Measurements from ENCODE around the gene RAMACL.
A peak's percentile ranks its signal among the peaks of the same experiment; 100 is the strongest.
"Not testable (repeated sequence)": the region's sequence is repeated elsewhere in the genome, so short reads cannot be mapped to it uniquely, and the experiment has no call there.

The RAMACL gene

GRCh38 chr6:166554316-166554715, 32.2 kb downstream of the RAMACL start:
- no peak for DNase-seq

DNA sequence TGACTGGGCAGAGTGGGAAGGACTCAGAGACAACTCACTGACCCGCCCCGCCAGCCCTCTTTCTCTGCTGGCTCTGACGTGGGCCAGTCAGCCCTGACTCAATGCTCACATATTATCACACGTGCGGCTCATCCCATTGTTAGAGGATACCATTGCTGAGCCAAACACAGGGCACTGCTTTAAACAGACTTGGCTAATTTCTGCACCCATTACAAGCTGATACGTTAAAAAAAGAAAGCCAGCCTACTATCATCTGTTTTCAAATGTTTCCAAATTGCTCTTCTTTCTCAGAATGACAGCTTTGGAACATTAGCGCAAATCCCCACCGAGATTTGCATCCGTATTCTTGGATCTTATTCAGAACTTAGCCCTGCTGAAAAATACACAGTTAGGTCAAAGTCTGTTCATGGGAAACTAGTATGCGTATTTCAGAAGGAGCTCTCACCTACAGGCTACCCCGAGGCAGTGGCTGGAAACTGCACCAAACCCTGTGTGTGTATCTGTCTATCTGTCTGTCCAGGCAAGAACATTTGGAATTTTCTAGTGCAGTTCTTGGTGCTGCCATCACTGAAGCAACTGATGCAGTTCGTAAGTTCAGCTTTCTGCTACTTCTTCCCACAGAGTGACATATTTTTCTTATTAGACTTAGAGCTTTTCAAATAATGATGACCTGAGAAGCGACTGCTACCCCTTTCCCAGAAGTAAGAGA, 32.8 kb downstream of the RAMACL start:
- DNase-seq, result peak; percentile 81

GRCh38 chr6:166552600-166552999, 33.9 kb downstream of the RAMACL start:
- DNase-seq, result no peak

- DNase-seq, result no peak
Measured at GRCh38 chr6:166551754-166552495, 34.6 kb downstream of the RAMACL start.

DNA sequence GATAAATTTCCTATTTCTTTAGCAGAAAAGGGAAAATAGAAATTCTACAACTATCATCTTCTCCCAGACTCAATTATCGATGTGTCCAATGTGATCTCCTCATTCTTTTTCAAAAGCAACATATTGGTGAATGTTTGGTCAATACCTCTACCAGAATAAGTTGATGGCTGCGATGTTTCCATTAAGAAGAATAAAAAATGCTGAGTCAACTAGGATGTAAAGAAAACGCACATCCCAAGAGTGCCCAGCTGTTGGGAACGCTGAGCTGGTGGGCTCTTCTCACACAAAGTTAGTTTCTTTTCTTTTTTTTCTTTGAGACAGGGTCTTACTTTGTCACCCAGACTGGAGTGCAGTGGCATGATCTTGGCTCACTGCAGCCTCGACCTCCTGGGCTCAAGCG, 39.8 kb downstream of the RAMACL start:
- DNase-seq, result no peak

DNA sequence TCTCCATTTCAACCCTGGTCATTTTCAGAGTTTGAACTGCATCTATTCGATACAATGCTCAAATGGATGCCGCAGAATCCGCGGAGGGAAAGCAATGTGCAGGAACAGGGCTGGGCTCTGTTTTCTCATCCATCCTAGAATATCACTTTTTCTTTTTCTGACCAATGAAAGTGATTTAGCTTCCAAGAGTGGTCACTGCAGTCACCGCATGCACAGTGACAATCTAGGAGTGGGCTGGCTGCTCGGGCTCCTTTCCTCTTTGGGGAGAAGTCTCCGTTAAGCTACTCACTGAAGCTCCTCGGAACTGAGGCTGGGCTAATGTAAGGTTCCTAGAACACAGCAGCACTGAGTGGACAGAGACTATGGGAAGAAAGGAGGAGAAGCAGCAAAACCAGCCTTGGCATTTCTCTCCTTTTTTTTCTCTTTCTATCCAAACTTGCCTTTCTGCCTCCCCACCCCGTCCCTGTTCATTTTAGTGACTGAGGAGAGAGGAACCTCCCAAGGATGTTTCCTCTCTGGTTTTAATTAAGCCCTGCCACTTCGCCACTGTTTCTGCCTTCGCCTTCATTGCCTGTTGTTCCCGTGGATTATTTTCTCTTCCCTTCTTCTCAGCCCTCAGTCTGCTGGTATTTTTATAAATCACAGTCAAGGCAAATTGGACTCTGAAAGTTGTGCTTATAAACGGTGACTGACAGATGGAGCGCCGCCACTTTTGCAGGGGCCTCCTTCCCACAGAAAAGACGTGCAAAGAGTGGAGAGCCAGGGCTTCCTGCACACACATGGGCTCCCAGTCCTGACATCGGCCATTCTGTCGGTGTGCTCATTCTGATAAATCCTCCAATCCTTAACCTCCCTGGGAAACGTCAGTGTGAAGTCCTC, 41.1 kb downstream of the RAMACL start:
- DNase-seq, result no peak

DNA sequence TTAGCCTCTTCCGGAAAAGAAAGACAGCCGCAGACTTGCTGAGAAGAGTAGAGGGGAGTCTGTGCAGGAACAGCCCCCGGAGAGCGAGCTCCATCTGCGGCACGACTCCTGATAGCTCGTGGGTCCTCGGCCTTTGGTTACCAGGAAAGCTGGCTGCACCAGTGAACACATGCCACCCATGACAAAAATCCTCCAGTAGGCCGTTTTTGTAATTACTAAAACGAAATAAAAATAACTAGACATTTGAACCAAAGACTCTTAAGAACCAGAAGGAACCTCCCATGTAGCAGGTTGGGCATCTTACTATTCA, 42.2 kb downstream of the RAMACL start:
- DNase-seq, result no peak

DNA sequence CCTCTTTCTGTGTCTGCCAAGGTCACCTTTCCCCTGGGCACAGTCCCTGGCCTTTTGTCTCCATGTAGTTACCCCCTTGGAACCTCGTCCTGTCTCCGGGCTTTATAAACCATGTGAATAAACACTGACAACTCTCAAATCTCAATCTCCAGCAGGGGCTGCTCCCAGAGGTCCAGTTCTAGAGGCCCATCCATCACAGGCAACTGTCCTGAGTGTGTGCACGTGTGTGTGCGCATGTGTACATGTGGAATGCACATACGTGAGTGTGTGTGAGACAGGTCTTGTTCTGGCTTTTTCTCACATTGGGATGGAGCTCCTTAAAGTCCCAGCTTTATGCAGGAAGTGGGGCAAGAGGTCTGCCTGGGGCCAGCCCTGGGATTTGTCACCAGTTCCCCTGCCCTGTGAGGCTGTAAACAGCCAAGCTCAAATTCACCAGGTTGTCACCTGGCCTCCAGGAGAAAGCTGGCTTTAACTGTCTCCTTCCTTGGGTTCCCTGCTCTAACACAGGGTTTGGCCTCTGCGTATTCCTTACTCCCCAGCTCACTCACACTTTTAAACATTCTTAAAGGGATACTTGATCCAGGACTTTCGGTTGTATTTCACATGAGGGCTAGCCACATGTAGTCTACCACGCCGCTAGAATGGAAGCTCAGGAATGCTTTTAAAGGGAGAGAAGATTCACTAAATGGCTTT, 42.7 kb downstream of the RAMACL start:
- DNase-seq, result peak; percentile 62

DNA sequence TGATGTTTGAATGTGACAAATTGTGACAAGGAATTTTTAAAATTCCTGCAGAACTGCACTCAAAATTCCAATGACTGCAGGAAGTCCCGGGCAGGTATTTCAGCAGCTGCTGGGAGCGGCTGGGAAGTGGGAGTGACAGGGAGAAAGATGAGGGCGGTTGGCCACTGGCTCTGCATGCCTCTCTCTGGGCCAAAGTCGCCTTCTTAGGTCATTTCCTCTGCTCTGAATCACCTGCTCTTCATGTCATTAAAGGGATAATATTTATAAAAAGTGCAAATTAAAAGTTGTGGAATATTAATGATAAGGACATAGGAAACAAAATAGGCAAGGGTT, 43.9 kb downstream of the RAMACL start:
- DNase-seq, result no peak

- no peak for DNase-seq
Measured at GRCh38 chr6:166541876-166542579, 44.5 kb downstream of the RAMACL start.

DNA sequence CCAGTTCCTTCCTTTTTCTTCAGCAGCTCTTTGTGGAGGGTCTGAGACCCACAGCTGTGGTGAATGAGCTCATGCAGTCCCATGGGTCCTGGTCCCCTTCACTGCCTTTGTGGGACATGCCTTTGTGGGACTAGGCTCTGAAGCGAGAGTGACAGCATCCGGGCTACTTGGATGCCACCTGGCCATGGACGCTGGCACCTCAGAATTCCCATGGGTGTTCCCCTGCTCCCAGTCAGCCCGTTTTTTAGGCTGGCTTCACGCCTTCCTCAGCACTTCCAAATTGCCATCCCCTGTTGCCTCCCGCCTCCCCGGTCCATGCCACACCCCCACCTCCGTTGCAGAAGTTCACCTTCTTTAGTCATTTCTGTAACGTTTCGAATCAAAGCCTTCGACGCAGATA, 45.1 kb downstream of the RAMACL start:
- DNase-seq, result no peak

GRCh38 chr6:166540631-166541331, 45.7 kb downstream of the RAMACL start:
- no peak for DNase-seq

GRCh38 chr6:166539543-166539942, 46.9 kb downstream of the RAMACL start:
- no peak for DNase-seq

DNA sequence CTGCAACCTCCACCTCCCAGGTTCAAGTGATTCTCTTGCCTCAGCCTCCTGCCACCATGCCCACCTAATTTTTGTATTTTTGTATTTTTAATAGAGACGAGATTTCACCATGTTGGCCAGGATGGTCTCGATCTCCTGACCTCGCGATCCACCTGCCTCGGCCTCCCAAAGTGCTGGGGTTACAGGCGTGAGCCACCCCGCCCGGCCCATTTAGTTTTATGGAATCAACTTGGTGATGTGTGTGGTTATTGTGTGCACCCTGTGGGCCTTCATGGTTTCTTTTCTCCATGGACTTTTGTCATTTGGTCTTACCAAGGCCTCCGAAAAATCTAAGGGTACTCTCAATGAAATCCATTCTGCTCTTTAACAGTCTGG, 47.5 kb downstream of the RAMACL start:
- DNase-seq, result not testable (repeated sequence)

GRCh38 chr6:166538297-166539010, 48.0 kb downstream of the RAMACL start:
- no peak for DNase-seq

DNA sequence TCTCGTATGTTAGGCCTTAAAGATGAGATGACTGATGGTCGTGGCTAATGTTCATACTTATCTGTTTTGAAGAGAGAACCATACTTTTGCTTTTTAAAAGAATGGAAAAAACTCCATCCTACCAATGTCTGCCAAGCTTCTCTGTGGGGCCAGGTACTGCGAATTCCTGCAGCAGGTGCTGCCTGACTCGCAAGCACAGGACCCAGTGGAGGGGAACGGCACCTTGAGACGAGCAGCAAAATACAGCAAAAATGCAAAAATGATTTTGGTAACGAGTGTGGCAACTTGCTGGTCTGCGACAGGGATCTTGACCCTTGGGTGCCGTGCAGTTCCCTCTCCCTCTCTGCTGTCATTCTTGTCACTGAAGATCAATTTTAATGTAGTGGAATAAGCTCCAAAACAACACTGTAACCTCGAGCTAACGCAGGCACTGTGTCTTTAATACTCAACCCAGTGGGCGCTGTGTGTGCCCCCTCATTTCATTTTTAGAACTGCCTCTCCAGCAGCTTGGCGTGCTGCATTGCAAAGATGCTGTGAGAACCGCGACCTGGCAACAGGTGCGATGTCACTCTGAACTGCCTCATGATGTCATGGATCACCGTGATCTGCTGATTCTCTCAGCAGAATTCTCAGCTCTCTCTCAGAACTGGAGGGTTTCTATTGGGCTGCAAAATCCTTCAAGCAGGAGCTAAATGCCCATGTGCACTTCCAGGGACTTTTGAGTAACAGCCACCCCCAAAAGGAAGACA, 51.6 kb downstream of the RAMACL start:
- DNase-seq, result no peak

- no peak for DNase-seq
Measured at GRCh38 chr6:166533205-166533824, 53.2 kb downstream of the RAMACL start.
